GM12878 (cell line): ENCODE data around the gene MAP3K1. TPM values are rescaled to one million over a fixed set of nuclear protein-coding genes. Genes with fewer than 3 reads are reported as not detected.

Source experiments
- ATF3 ChIP-seq: IDR thresholded peaks from 2 replicates; pipeline ENCODE4 v1.6.1; 2011; ENCODE audit warnings: low read depth, mild to moderate bottlenecking, low read length, moderate library complexity, borderline replicate concordance; ENCODE audit errors: extremely low read depth
- BACH1 ChIP-seq: fragments of 450-650 bp; IDR thresholded peaks from 2 replicates; pipeline ENCODE4 v1.6.1; 2017; ENCODE audit warnings: mild to moderate bottlenecking, borderline replicate concordance
- KDM1A ChIP-seq: fragments of 200-600 bp; sonication (generic); IDR thresholded peaks from 2 replicates; pipeline ENCODE4 v1.6.1; 2016; ENCODE audit warnings: borderline replicate concordance
- MXI1 ChIP-seq: fragments of 150-350 bp; IDR thresholded peaks from 2 replicates; pipeline ENCODE4 v1.6.1; 2011; ENCODE audit warnings: low read depth, mild to moderate bottlenecking, inconsistent platforms, low read length, improper control_type of control experiment
- NBN ChIP-seq: fragments of 450-650 bp; IDR thresholded peaks from 2 replicates; pipeline ENCODE4 v1.6.1; 2016
- NRF1 ChIP-seq: conservative IDR thresholded peaks from 2 replicates; pipeline ENCODE4 v1.6.1; 2011; ENCODE audit warnings: mild to moderate bottlenecking, low read depth, low read length, improper control_type of control experiment
- POLR2AphosphoS5 ChIP-seq: IDR thresholded peaks from 2 replicates; pipeline ENCODE4 v1.6.1; 2011; ENCODE audit warnings: mild to moderate bottlenecking, low read length, inconsistent platforms
- RAD21 ChIP-seq: IDR thresholded peaks from 2 replicates; pipeline ENCODE4 v1.6.1; 2011; ENCODE audit warnings: mild to moderate bottlenecking, low read depth, low read length, moderate library complexity; ENCODE audit not compliant: insufficient read depth
- REST ChIP-seq: IDR thresholded peaks from 2 replicates; pipeline ENCODE4 v1.6.1; 2012; ENCODE audit warnings: mild to moderate bottlenecking, low read depth, low read length
- RFX5 ChIP-seq: IDR thresholded peaks from 2 replicates; pipeline ENCODE4 v1.6.1; 2011; ENCODE audit warnings: low read depth, low read length, improper control_type of control experiment
- SIX5 ChIP-seq: IDR thresholded peaks from 2 replicates; pipeline ENCODE4 v1.6.1; 2011; ENCODE audit warnings: mild to moderate bottlenecking, low read depth, low read length, moderate library complexity; ENCODE audit not compliant: severe bottlenecking
- SMAD1 ChIP-seq: fragments of 450-650 bp; IDR thresholded peaks from 2 replicates; pipeline ENCODE4 v1.6.1; 2018; ENCODE audit warnings: mild to moderate bottlenecking, low read depth; ENCODE audit not compliant: partially characterized antibody
- ZZZ3 ChIP-seq: IDR thresholded peaks from 2 replicates; pipeline ENCODE4 v1.6.1; 2011; ENCODE audit warnings: low read depth; ENCODE audit not compliant: control insufficient read depth, insufficient read length
- polyA plus RNA-seq, 11 experiments: library from polyadenylated mRNA; depleted of rRNA in 4 of 11; unstranded in 6 of 11; stranded (reverse) in 5 of 11; fragments of >200 nt; fragmentation: Nextera tagmentation in 4 of 11; fragmentation: Illumina TruSeq in 1 of 11; extraction: Ambion mirVana in 4 of 11; extraction: Trizol in 1 of 11; gene quantifications; 1 replicate in 1 of 11; 2 replicates in 10 of 11; pipeline versions ENCODE4 v1.2.1 to v1.2.3, GENCODE V29; 2011 to 2016; ENCODE audit warnings: inconsistent platforms in 2 of 11, missing spikeins in 2 of 11, low read depth in 1 of 11
- total RNA-seq, 4 experiments: library from RNA; depleted of rRNA in 3 of 4; stranded (reverse); fragments of >200 nt in 3 of 4; fragmentation: Illumina TruSeq in 1 of 4; extraction: Trizol in 1 of 4; gene quantifications; 2 replicates each; pipeline versions ENCODE4 v1.2.1 to v1.2.3, GENCODE V29; 2013 to 2021
- TF ChIP-seq, protein P1 (sequence below): fragments of 450-650 bp; IDR thresholded peaks from 2 replicates; pipeline ENCODE4 v1.6.1; 2018; ENCODE audit warnings: borderline replicate concordance, mild to moderate bottlenecking; ENCODE audit not compliant: partially characterized antibody
- TF ChIP-seq, protein P2 (sequence below): fragments of 450-650 bp; IDR thresholded peaks from 2 replicates; pipeline ENCODE4 v1.6.1; 2016; ENCODE audit warnings: mild to moderate bottlenecking, moderate library complexity, borderline replicate concordance
- TF ChIP-seq, protein P3 (sequence below): fragments of 450-650 bp; IDR thresholded peaks from 2 replicates; pipeline ENCODE4 v1.6.1; 2017; ENCODE audit warnings: mild to moderate bottlenecking, low read depth, inconsistent platforms; ENCODE audit not compliant: poor library complexity, severe bottlenecking

The MAP3K1 gene
- total and polyA plus RNA-seq, 10 of the 15 experiments (the other 5 are each of a cell fraction or from before 2014, with no cell fraction given), result 7.5 to 24.6 (median 12.6) TPM

DNA sequence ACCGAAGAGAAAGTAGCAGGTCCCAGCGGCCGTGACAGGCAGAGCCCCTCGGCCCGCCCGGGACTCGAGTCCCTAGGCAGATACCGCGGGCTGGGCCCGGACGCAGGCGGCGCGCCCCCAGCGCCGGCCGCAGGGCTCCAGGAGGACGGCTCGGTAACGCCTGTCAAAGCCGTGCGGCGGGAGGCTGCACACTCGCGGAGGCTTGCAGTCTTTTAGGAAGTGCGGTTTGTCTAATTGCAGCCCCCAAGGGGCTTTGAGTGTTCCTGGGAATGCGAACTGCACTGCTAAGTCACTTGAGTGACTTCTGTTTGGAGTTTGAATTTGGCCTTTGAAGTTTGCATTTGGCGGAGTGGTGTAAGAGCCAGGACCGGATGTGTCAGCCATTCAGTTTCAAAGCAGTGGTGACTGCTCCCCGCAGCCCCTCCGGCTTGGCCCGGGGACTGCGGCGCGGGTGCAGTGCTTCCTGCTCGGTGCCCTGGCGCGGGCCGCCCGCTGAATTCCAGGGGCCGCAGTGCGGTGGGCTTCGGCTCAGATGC is 1.3 kb downstream of the MAP3K1 start (continued):
- TF ChIP-seq NRF1 (no peak), RAD21 (no peak), KDM1A (no peak), POLR2AphosphoS5 (0 out of 2 replicates have a peak, but pooled peaks have one; percentile 34), MXI1 (no peak; the same call in 1 of the 2 replicates), BACH1 (no peak), NBN (no peak), ATF3 (no peak), ZZZ3 (no peak), SMAD1 (no peak), SIX5 (no peak), REST (no peak), RFX5 (no peak)
- TF ChIP-seq, protein P1, sequence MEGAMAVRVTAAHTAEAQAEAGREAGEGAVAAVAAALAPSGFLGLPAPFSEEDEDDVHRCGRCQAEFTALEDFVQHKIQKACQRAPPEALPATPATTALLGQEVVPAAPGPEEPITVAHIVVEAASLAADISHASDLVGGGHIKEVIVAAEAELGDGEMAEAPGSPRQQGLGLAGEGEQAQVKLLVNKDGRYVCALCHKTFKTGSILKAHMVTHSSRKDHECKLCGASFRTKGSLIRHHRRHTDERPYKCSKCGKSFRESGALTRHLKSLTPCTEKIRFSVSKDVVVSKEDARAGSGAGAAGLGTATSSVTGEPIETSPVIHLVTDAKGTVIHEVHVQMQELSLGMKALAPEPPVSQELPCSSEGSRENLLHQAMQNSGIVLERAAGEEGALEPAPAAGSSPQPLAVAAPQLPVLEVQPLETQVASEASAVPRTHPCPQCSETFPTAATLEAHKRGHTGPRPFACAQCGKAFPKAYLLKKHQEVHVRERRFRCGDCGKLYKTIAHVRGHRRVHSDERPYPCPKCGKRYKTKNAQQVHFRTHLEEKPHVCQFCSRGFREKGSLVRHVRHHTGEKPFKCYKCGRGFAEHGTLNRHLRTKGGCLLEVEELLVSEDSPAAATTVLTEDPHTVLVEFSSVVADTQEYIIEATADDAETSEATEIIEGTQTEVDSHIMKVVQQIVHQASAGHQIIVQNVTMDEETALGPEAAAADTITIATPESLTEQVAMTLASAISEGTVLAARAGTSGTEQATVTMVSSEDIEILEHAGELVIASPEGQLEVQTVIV, result no peak
- TF ChIP-seq, protein P2, sequence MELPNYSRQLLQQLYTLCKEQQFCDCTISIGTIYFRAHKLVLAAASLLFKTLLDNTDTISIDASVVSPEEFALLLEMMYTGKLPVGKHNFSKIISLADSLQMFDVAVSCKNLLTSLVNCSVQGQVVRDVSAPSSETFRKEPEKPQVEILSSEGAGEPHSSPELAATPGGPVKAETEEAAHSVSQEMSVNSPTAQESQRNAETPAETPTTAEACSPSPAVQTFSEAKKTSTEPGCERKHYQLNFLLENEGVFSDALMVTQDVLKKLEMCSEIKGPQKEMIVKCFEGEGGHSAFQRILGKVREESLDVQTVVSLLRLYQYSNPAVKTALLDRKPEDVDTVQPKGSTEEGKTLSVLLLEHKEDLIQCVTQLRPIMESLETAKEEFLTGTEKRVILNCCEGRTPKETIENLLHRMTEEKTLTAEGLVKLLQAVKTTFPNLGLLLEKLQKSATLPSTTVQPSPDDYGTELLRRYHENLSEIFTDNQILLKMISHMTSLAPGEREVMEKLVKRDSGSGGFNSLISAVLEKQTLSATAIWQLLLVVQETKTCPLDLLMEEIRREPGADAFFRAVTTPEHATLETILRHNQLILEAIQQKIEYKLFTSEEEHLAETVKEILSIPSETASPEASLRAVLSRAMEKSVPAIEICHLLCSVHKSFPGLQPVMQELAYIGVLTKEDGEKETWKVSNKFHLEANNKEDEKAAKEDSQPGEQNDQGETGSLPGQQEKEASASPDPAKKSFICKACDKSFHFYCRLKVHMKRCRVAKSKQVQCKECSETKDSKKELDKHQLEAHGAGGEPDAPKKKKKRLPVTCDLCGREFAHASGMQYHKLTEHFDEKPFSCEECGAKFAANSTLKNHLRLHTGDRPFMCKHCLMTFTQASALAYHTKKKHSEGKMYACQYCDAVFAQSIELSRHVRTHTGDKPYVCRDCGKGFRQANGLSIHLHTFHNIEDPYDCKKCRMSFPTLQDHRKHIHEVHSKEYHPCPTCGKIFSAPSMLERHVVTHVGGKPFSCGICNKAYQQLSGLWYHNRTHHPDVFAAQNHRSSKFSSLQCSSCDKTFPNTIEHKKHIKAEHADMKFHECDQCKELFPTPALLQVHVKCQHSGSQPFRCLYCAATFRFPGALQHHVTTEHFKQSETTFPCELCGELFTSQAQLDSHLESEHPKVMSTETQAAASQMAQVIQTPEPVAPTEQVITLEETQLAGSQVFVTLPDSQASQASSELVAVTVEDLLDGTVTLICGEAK, result peak; percentile 46; the same call in 1 of the 2 replicates
- TF ChIP-seq, protein P3, sequence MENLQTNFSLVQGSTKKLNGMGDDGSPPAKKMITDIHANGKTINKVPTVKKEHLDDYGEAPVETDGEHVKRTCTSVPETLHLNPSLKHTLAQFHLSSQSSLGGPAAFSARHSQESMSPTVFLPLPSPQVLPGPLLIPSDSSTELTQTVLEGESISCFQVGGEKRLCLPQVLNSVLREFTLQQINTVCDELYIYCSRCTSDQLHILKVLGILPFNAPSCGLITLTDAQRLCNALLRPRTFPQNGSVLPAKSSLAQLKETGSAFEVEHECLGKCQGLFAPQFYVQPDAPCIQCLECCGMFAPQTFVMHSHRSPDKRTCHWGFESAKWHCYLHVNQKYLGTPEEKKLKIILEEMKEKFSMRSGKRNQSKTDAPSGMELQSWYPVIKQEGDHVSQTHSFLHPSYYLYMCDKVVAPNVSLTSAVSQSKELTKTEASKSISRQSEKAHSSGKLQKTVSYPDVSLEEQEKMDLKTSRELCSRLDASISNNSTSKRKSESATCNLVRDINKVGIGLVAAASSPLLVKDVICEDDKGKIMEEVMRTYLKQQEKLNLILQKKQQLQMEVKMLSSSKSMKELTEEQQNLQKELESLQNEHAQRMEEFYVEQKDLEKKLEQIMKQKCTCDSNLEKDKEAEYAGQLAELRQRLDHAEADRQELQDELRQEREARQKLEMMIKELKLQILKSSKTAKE, result peak; percentile 13
